Caco-2 (cell line): Measurements from ENCODE around the gene TFF3. TPM values are rescaled to one million over a fixed set of nuclear protein-coding genes. Genes with fewer than 3 reads are reported as not detected.

Source experiments
- BruUV-seq: library from RNA; stranded (reverse); fragments of 400-500 nt; replicated peaks from 2 replicates; lab custom pipeline; 2021; lab: Mats Ljungman, UMichigan
- CTCF ChIA-PET: fragments of 300-600 bp; sonication (Branson Sonifier 250); formaldehyde crosslinking; loops from one replicate; lab custom pipeline; 2022; ENCODE audit warnings: antibody characterized with exemption; lab: Charles Lee
- POLR2A ChIA-PET: fragments of 300-600 bp; sonication (Branson Sonifier 250); formaldehyde crosslinking; loops from one replicate; lab custom pipeline; 2022; ENCODE audit warnings: antibody characterized with exemption; lab: Charles Lee
- DNase-seq, 2 experiments: peaks; one replicate each; pipeline versions ENCODE4 v3.0.0 to v3.0.0-alpha.2; 2020 to 2022
- H3K27me3 ChIP-seq: replicated peaks from 2 replicates; pipeline ENCODE4 v1.6.0; 2011; ENCODE audit warnings: low read length; ENCODE audit not compliant: control insufficient read depth, insufficient read depth
- H3K36me3 ChIP-seq: 2 replicates; pipeline ENCODE4 v1.5.1; 2011; ENCODE audit warnings: low read length; ENCODE audit not compliant: control insufficient read depth, insufficient read depth
- H3K4me1 ChIP-seq: fragments of 250-450 bp; sonication (Bioruptor Pico); 2 replicates; pipeline ENCODE4 v1.5.1; 2020; ENCODE audit warnings: mild to moderate bottlenecking
- H3K4me3 ChIP-seq: 2 replicates; pipeline ENCODE4 v1.5.1; 2011; ENCODE audit warnings: low read depth, mild to moderate bottlenecking, control low read depth, low read length
- H3K9me3 ChIP-seq: fragments of 250-450 bp; sonication (Bioruptor Pico); 2 replicates; pipeline ENCODE4 v1.5.1; 2020; ENCODE audit warnings: mild to moderate bottlenecking, moderate library complexity
- H3K27ac Mint-ChIP-seq: one replicate; pipeline ENCODE4 v1.8.0; 2022; ENCODE audit warnings: mixed read lengths; ENCODE audit not compliant: unreplicated experiment
- H3K27me3 Mint-ChIP-seq: one replicate; pipeline ENCODE4 v1.8.0; 2022; ENCODE audit warnings: mixed read lengths; ENCODE audit not compliant: insufficient read depth, unreplicated experiment
- H3K36me3 Mint-ChIP-seq: one replicate; pipeline ENCODE4 v1.8.0; 2022; ENCODE audit warnings: mild to moderate bottlenecking, mixed read lengths; ENCODE audit not compliant: insufficient read depth, unreplicated experiment
- H3K4me1 Mint-ChIP-seq: one replicate; pipeline ENCODE4 v1.8.0; 2022; ENCODE audit warnings: low read depth, mixed read lengths; ENCODE audit not compliant: unreplicated experiment
- H3K4me3 Mint-ChIP-seq: one replicate; pipeline ENCODE4 v1.8.0; 2022; ENCODE audit warnings: mild to moderate bottlenecking, moderate library complexity, mixed read lengths; ENCODE audit not compliant: unreplicated experiment
- H3K9me3 Mint-ChIP-seq: one replicate; pipeline ENCODE4 v1.8.0; 2022; ENCODE audit warnings: mixed read lengths; ENCODE audit not compliant: unreplicated experiment
- CTCF ChIP-seq, 2 experiments: fragments of 200-600 bp in 1 of 2; IDR thresholded peaks; 1 replicate in 1 of 2; 2 replicates in 1 of 2; pipeline versions ENCODE4 v1.5.1 to v1.8.0; 2011 to 2022; ENCODE audit warnings: antibody characterized with exemption in 1 of 2, control low read depth in 1 of 2, inconsistent platforms in 1 of 2, low read depth in 1 of 2, low read length in 1 of 2, mild to moderate bottlenecking in 1 of 2, moderate library complexity in 1 of 2; ENCODE audit not compliant: insufficient read depth in 1 of 2, severe bottlenecking in 1 of 2, unreplicated experiment in 1 of 2
- intact Hi-C: fragments of 100-400 bp; cut with micrococcal nuclease; formaldehyde crosslinking; loops from one replicate; pipeline ENCODE4 v1.10.0; 2022; ENCODE audit not compliant: unreplicated experiment
- total RNA-seq: library from RNA; stranded (reverse); gene quantifications from 2 replicates; pipeline ENCODE4 v1.2.3, GENCODE V29; 2022

Gene TFF3
- total RNA-seq, 1 experiment from 2014 or later, result 65.8 TPM

GRCh38 chr21:42312626-42313104 lies 2.5 kb downstream of the TFF3 start:
- H3K4me1 ChIP-seq, result peaks cover 32% of the 10 kb centered on the region
- ChIA-PET POLR2A (no interaction called here), CTCF (interaction anchor here (1.5 kb wide), 1 partner anchor 25 kb away, joined by 4 read pairs; no protein-coding TSS in a partner anchor)
- DNase-seq, result peak in 1 of 2 experiments; percentile 23
- intact Hi-C loops, result loop anchor here (10.0 kb wide), 2 partner anchors 52 to 222 kb away; partner anchors contain the start of gene TFF1
- H3K27ac Mint-ChIP-seq, result no peak overlapping the region
- no peaks in the 10 kb centered on the region for H3K36me3 Mint-ChIP-seq
- TF ChIP-seq CTCF (IDR thresholded peaks at IDR 0.05; ENCODE audit: insufficient read depth in 1 of 2, low read depth in 1 of 2, low read length in 1 of 2, severe bottlenecking in 1 of 2, unreplicated experiment in 1 of 2), result no peak
- no peaks in the 10 kb centered on the region; the same call in 1 of the 2 replicates for H3K36me3 ChIP-seq
- H3K4me3 Mint-ChIP-seq, result no peak overlapping the region
- H3K9me3 Mint-ChIP-seq, result no peaks in the 10 kb centered on the region
- peaks cover 11% of the 10 kb centered on the region for H3K4me1 Mint-ChIP-seq
- no peaks in the 10 kb centered on the region for H3K27me3 ChIP-seq
- no TSS peak for BruUV-seq
- H3K4me3 ChIP-seq, result no peak overlapping the region
- H3K9me3 ChIP-seq, result no peaks in the 10 kb centered on the region
- no peaks in the 10 kb centered on the region for H3K27me3 Mint-ChIP-seq

GRCh38 chr21:42311816-42312625 lies 3.2 kb downstream of the TFF3 start:
- intact Hi-C loops, result loop anchor here (10.0 kb wide), 2 partner anchors 53 to 223 kb away; partner anchors contain the start of gene TFF1
- Mint-ChIP-seq H3K4me1 (peaks cover 11% of the 10 kb centered on the region), H3K36me3 (no peaks in the 10 kb centered on the region), H3K9me3 (no peaks in the 10 kb centered on the region), H3K27ac (no peak overlapping the region), H3K27me3 (no peaks in the 10 kb centered on the region), H3K4me3 (no peak overlapping the region)
- Histone ChIP-seq H3K4me1 (peaks cover 28% of the 10 kb centered on the region), H3K4me3 (no peak overlapping the region), H3K27me3 (no peaks in the 10 kb centered on the region), H3K36me3 (no peaks in the 10 kb centered on the region; the same call in 1 of the 2 replicates), H3K9me3 (no peaks in the 10 kb centered on the region)
- CTCF ChIA-PET, result interaction anchor here (0.7 to 1.5 kb wide), 3 partner anchors 20 to 167 kb away, joined by 3 to 4 read pairs (median 4); no protein-coding TSS in a partner anchor
- TF ChIP-seq CTCF (IDR thresholded peaks at IDR 0.05; ENCODE audit: insufficient read depth in 1 of 2, low read depth in 1 of 2, low read length in 1 of 2, severe bottlenecking in 1 of 2, unreplicated experiment in 1 of 2), result no peak
- DNase-seq, result peak in 1 of 2 experiments; percentile 23
- BruUV-seq, result no TSS peak
- POLR2A ChIA-PET, result no interaction called here

DNA sequence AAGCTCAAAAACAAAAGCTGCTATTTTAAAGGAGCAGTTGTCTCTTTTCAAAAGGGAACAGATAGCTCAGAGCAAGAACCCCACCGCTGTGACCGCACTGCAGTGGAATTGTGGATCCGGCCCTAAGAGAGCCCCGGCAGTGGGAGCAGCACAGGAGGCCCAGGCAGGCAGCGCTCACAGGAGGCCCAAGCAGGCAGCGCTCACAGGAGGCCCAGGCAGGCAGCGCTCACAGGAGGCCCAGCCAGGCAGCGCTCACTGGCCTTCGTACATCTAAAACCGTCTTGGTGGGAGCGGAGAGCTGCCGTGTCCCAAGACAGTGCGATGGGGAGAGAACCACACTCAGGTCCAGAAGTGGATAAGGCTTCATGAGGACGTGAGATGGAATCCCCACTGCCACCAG lies 4.0 kb downstream of the TFF3 start:
- no peaks in the 10 kb centered on the region for H3K36me3 Mint-ChIP-seq
- H3K27me3 ChIP-seq, result no peaks in the 10 kb centered on the region
- H3K27me3 Mint-ChIP-seq, result peaks cover 3% of the 10 kb centered on the region
- DNase-seq, result no peak
- CTCF ChIA-PET, result interaction anchor here (1.0 to 1.9 kb wide), 5 partner anchors 27 to 166 kb away, joined by 3 to 8 read pairs (median 5); no protein-coding TSS in a partner anchor
- intact Hi-C loops, result loop anchor here (10.0 kb wide), 2 partner anchors 54 to 224 kb away; partner anchors contain the start of gene TFF1
- H3K4me1 Mint-ChIP-seq, result peaks cover 11% of the 10 kb centered on the region
- H3K36me3 ChIP-seq, result no peaks in the 10 kb centered on the region; the same call in 1 of the 2 replicates
- H3K4me1 ChIP-seq, result peaks cover 20% of the 10 kb centered on the region
- no peaks in the 10 kb centered on the region for H3K9me3 Mint-ChIP-seq
- H3K4me3 ChIP-seq, result no peak overlapping the region
- no peak overlapping the region for H3K27ac Mint-ChIP-seq
- BruUV-seq, result no TSS peak
- no peaks in the 10 kb centered on the region for H3K9me3 ChIP-seq
- POLR2A ChIA-PET, result no interaction called here
- H3K4me3 Mint-ChIP-seq, result no peak overlapping the region
- no peak for TF ChIP-seq CTCF (IDR thresholded peaks at IDR 0.05; ENCODE audit: insufficient read depth in 1 of 2, low read depth in 1 of 2, low read length in 1 of 2, severe bottlenecking in 1 of 2, unreplicated experiment in 1 of 2)
